DOHH2 (cell line): Measurements from ENCODE around the gene TNIP2.

ENCODE experiments used
- EZH2phosphoT487 ChIP-seq: fragments of 200-600 bp; sonication (generic); IDR thresholded peaks from 2 replicates; pipeline ENCODE4 v1.6.1; 2017; ENCODE audit warnings: borderline replicate concordance, mild to moderate bottlenecking, antibody characterized with exemption, low read length, moderate library complexity, mixed read lengths
- TF ChIP-seq, protein P1 (sequence below): fragments of 200-600 bp; sonication (generic); IDR thresholded peaks from one replicate; pipeline ENCODE4 v1.5.1; 2014; ENCODE audit warnings: antibody characterized with exemption, mild to moderate bottlenecking, low read depth, low read length; ENCODE audit not compliant: poor library complexity, severe bottlenecking

DNA sequence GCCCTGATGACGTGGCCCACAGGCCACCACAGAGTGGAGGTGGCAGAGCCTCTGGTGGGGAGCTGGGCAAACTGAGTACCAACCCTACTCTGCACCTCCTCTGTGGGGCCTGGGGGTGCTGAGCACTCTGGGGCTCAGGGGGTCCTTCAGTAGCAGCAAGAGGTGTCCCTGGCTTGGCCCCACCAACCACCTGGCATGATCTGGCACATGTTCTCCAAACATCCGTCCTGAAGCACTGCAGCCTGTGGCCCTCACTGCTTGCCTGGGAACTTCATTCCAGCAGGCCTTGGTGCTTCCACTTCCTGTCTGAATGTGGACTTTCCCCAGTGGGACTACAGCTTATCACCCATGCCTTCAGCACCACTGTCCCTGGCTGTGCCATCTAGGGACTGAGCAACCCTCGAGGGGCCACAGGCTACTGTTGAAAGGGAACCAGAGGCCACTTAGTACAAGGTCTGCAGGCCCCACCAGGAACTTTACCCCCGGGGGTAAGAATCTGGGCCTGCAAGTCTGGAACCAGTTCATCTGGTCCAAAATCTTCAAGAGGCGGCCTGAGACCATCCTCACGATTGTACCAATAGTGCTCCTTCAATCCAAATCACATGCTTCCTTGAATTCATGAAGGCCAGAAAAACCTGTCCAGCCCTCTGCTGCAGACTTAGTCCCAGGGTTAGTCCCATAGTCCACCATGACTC, 13.2 kb downstream of the TNIP2 start:
- TF ChIP-seq, protein P1, sequence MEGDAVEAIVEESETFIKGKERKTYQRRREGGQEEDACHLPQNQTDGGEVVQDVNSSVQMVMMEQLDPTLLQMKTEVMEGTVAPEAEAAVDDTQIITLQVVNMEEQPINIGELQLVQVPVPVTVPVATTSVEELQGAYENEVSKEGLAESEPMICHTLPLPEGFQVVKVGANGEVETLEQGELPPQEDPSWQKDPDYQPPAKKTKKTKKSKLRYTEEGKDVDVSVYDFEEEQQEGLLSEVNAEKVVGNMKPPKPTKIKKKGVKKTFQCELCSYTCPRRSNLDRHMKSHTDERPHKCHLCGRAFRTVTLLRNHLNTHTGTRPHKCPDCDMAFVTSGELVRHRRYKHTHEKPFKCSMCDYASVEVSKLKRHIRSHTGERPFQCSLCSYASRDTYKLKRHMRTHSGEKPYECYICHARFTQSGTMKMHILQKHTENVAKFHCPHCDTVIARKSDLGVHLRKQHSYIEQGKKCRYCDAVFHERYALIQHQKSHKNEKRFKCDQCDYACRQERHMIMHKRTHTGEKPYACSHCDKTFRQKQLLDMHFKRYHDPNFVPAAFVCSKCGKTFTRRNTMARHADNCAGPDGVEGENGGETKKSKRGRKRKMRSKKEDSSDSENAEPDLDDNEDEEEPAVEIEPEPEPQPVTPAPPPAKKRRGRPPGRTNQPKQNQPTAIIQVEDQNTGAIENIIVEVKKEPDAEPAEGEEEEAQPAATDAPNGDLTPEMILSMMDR, result no peak
- no peak for TF ChIP-seq EZH2phosphoT487
